Measurements from ENCODE around the gene POLR1A.

GRCh38 chr2:86105969-86106945 lies 571 bp upstream of the POLR1A start, which contains the start of gene PTCD3:
- TF ChIP-seq CTCF (IDR thresholded peaks at IDR 0.05), result no peak
- no peak for TF ChIP-seq EZH2 (IDR thresholded peaks at IDR 0.05; ENCODE audit: borderline replicate concordance, insufficient read depth, low read depth, low read length, poor library complexity, severe bottlenecking)
